Medulla oblongata (tissue), 1 donor: ENCODE measurements around the gene ZNF582.

Experiments used
- DNase-seq: peaks from one replicate; pipeline ENCODE4 v3.0.0-alpha.2; 2015; ENCODE audit errors: extremely low spot score

The ZNF582 gene

DNA sequence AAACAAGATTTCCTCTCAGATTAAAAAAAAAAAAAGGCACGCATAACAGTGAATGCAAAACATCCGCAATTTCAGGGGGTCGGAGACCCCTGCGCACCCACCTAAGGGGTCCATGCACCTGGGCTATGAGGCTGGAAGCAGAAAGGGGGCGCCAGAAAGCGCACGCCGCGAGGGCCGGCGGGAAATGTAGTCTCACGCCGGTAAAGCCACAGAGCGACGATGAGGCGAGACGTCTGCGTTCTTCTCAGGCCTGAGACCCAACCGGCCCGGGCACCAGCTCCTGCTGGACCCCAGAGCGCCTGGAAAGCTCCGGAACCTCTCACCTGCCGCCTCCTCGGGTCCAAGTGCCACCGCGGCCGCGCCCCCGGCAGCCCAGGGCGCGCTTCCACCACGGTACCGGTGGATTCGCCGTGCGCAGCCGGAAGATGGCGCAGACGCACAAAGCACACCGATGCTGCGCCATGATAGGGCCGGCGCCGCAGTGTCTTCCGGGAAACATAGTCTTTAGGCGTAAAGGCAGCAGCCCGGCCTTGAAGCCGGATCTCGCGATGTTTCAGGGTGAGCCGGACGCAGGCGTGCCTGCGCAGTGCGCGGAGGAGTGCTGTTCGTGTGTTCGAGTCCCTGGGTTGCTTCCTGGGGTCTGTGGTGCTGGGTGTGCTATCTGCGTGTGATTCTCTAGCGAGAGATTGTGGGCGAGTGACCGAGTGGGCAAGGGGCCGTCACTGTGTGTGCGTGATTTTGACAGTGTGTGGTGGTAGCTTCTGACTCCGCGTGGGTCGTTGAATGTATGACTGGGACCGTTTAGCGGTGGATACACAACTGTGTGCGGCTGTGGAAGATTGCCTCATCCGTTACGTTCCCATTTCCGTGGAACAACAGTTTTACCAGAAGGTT lies at the start of gene ZNF582:
TSS of gene ZNF582 (minus strand) at position 416 of the 894 bp plus-strand sequence. CDS start 1,782 bp downstream, outside the sequence.
- DNase-seq, result peak; percentile 98

DNA sequence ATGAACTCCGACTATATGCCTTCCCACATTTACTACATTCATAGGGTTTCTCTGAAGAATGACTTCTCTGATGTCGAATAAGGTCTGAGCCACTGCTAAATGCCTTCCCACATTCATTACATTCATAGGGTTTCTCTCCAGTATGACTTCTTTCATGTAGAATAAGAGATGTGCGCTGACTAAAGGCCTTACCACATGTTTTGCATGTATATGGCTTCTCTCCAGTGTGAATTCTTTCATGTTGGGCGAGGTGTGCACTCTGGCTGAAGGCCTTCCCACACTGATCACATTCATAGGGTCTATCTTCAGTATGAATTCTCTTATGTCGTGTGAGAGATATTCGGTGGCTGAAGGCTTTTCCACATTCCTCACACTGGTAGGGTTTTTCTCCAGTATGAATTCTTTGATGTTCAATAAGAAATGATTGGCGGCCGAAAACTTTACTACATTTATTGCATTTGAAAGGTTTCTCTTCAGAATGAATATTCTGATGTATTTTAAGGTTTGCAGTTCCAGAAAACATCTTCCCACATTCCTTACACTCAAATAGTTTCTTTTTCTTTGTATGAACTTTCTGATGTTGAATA lies 48.0 kb upstream of the ZNF582 start:
- DNase-seq, result no peak

DNA sequence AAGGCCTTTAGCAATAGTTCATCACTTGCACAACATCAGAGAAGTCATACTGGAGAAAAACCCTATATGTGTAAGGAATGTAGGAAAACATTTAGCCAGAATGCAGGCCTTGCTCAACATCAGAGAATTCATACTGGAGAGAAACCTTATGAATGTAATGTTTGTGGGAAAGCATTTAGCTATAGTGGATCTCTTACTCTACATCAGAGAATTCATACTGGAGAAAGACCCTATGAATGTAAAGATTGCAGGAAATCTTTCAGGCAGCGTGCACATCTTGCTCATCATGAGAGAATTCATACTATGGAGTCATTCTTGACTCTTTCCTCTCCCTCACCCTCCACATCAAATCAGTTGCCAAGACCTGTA lies 30.6 kb upstream of the ZNF582 start:
- DNase-seq, result no peak

DNA sequence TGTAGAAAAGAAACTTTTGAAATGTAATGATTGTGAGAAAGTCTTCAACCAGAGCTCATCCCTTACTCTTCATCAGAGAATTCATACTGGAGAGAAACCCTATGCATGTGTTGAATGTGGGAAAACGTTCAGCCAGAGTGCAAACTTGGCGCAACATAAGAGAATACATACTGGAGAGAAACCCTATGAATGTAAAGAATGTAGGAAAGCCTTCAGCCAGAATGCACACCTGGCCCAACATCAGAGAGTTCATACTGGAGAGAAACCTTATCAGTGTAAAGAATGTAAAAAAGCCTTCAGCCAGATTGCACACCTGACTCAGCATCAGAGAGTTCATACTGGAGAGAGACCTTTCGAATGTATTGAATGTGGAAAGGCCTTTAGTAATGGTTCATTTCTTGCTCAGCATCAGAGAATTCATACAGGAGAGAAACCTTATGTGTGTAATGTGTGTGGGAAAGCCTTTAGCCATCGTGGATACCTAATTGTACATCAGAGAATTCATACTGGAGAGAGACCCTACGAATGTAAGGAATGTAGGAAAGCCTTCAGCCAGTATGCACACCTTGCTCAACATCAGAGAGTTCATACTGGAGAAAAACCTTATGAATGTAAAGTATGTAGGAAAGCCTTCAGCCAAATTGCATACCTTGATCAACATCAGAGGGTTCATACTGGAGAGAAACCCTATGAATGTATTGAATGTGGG lies 30.1 kb upstream of the ZNF582 start:
- no peak for DNase-seq

DNA sequence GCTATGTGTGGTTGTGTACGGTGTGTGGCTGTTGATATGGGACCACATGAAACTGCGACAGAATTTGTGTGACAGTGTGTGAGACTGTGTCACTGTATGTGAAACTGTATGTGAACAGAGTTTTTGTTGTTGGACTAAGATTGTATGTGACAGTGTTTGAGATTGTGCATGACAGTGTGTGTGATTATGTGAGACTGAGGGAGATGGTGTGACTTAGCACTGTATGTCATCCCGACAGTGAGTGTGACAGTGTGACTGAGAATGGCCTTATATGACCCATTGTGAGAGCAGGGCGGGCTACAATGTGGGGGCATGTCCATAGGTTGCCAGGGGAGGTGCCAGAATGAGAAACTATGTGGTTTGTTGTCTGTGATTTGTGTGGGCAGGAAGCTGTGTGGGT lies 11.7 kb upstream of the ZNF582 start:
- DNase-seq, result no peak

DNA sequence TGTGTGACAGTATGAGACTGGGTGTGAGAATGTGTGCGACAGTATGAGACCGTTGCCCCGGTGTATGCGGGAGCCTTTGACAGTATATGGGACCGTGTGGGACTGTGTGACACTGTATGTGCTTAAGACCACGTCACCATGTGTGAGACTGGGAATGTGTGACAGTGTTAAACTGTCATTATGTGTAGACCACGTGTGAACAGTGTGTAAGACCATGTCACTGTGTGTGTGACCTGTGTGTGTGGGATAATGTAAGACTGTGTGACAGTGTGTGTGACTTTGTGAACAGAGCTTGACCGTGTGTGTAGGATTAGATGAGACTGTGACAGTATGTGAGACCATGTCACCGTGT lies 11.3 kb upstream of the ZNF582 start:
- no peak for DNase-seq

DNA sequence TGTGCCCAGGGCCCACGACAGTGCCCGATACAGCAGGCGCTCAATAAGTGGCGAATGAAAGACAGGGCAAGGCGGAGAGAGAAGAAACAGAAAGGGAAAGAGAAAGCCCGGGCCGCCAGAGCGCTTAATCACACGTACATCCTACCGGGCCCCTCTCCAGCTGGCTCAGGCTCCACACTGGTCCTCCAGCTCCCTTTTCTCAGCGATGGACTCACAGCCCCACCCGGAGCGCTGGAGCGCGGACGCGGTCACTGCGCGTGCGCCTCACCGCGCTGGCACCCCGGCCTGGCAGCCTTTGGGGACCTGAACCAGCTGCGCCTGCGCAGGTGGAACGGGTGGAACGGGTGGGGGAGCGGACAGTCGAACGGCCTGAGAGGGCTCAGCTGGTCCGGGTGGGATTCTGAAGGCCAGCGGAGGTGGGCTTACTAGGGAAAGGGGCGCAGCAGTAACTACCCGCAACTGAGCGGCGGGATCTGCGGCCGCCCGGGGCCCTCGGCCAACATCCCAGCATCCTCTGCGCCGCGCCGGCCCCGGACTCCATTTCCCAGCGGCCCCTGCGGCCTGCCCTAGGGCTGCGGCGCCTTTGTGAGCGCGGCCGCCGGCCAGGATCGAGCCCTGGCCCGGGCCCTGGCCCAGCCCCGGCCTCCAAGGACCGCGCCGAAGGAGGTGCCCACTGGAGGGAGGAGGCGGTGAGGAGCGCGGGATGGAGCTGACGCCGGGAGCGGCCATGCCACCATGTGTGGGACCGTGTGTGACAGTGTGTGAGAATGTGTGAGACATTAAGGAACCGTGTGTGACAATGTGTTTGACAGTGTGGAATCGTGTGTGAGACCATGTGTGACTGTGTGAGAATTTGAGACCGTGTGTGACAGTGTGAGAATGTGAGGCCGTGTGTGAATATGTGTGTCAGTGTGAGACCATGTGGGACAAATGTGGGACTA lies 10.7 kb upstream of the ZNF582 start, which contains the start of gene ZNF583:
TSS of gene ZNF583 (plus strand) at position 569 of the 941 bp plus-strand sequence. CDS start 2,783 bp downstream, outside the sequence.
- peak; percentile 97 for DNase-seq

DNA sequence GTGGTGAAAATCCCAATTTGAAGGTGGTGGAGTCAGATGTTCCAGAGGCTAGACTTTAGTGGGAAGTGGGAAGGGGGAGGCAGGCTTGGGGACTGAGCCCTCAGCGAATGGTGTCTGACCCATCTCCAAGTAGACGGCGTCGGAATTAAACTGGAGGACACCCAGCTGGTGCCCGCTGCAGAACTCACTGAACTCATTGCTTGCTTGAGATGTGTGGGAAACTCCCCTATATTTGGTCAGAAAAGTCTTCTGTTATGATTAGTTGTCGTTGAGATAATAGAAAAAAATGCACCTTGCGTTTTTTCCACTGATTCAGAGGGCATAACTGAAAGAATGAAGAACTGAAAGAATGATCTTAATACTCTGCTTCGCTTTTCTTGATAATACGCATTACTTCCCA lies 9.9 kb upstream of the ZNF582 start:
- peak; percentile 16 for DNase-seq

DNA sequence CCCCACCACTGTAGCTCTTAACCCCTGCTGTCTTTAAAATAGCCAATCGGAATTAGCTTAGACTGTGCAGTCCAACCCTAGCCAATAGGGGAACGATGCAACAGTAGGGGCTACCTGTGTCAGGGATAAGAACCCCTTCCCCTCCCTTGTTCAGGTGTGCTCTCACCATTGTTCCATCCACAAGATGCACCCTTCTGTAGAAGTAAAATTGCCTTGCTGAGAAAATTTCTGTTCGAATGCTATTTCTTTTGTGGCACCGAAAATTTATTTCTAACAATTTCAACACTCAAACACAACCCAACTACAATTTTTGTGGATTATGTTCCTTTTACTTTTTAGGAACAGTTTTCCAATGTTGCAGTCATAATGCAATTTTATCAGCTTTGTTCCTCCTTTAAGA lies 7.2 kb upstream of the ZNF582 start:
- DNase-seq, result no peak

DNA sequence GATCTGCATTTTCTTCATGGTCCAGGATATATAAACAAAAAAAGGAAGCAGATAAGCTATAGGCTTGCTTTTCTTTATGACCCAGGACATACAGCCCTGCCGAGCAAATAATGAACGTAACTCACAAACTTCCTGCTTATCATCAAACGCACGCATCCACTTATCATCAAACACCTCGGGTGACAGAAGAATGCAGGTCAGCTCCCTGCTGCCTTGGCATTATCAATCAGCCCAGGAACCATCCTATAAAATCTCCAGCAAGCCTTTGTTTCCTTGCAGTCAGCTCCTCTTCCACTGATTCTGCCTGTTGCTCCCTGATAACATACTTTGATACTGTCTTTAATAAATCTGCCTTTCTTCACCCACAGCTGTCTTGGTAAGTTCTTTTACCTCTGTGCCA lies 5.5 kb upstream of the ZNF582 start:
- DNase-seq, result no peak

DNA sequence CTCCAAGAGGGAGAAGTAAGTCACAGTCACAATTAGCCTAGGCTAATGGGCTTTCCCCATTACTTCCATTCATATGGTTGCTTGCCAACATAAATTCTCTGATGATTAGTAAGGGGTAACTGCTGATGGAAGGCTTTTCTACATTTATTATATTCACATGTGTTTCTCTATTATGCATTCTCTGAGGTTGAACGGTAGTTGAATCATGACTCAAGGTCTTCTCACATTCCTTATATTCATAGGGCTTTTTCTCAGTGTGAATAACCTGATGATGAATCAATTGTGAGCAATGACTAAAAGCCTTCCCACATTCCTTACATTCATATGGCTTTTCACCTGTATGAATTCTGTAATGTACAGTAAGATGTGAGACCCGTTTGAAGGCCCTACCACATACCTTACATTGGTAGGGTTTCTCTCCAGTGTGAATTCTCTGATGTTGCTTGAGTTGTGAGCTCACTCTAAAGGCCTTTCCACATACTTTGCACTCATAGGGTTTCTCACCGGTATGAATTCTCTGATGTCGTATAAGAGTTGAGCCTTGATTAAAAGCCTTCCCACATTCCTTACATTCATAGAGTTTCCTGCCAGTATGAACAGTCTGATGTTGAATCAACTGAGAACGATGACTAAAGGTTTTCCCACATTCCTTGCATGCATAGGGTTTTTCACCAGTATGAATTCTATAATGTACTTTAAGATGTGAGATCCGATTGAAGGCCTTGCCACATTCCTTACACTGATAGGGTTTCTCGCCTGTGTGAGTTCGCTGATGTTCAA lies 9.3 kb downstream of the ZNF582 start:
- no peak for DNase-seq

DNA sequence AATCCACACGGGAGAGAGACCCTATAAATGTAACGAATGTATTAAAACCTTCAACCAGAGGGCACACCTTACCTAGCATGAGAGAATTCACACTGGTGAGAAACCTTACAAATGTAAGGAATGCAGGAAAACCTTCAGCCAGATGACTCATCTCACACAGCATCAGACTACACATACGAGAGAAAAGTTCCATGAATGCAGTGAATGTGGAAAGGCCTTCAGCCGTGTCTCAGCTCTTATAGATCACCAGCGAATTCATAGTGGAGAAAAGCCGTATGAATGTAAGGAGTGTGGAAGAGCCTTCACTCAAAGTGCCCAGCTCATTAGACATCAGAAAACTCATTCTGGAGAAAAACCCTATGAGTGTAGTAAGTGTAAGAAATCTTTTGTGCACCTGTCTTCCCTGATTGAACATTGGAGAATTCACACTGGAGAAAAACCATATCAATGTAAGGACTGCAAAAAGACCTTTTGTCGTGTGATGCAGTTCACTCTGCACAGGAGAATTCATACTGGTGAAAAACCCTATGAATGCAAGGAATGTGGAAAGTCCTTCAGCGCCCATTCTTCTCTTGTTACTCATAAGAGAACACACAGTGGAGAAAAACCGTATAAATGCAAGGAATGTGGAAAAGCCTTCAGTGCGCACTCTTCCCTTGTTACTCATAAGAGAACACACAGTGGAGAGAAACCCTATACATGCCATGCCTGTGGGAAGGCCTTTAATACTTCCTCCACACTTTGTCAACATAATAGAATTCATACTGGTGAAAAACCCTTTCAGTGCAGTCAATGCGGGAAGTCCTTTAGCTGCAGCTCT lies 16.0 kb downstream of the ZNF582 start:
- DNase-seq, result no peak

DNA sequence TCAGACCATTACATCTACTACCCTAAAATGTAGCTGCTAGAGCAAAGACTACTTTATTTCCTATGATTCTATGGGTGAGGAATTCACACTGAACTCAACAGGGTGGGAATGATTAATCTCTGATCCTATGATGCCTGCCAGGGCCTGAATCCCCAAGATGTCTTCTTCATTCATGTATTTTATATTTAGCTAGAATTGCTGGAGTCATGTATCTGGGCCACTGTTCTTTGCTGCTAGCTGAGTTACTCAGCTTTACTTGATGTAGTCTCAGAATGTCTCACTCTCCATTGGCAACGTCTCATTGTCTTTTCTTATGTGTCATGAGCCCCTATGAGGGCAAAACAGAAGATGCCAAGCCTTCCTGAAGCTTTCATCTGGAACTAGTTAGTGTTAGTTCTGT lies 21.1 kb downstream of the ZNF582 start:
- DNase-seq, result no peak

DNA sequence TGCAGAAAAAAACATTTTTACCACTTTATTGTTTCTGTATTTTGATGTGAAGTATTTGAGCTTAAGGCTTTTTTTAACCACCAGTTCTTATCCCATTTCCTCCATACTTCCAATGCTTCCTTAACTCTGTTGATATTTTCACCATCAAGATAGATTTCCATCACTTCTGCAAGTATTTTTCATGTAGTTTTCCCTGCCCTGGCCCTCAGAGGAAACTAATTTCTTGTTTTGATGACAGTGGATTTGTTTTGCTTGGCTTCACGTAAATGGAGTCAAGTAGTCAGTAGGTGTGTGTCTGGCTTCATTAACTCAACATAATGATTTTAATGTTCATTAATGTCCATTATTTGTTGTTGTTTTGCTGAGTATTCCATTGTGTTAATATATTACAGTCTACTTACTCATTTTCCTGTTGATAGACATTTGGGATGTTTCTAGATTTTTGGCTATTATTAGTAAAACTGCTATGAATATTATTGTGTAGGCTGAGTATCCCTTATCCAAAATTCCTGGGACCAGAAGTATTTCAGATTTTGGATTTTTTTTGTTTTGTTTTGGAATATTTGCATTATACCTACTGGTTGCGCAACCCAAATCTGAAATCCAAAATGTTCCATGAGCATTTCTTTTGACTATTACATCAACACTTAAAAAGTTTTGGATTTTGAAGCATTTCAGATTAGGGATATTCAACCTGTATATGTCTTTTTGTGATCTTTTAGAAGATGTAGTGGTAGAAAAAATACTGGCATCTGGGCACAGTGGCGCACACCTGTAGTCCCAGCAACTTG lies 23.3 kb downstream of the ZNF582 start:
- DNase-seq, result no peak

DNA sequence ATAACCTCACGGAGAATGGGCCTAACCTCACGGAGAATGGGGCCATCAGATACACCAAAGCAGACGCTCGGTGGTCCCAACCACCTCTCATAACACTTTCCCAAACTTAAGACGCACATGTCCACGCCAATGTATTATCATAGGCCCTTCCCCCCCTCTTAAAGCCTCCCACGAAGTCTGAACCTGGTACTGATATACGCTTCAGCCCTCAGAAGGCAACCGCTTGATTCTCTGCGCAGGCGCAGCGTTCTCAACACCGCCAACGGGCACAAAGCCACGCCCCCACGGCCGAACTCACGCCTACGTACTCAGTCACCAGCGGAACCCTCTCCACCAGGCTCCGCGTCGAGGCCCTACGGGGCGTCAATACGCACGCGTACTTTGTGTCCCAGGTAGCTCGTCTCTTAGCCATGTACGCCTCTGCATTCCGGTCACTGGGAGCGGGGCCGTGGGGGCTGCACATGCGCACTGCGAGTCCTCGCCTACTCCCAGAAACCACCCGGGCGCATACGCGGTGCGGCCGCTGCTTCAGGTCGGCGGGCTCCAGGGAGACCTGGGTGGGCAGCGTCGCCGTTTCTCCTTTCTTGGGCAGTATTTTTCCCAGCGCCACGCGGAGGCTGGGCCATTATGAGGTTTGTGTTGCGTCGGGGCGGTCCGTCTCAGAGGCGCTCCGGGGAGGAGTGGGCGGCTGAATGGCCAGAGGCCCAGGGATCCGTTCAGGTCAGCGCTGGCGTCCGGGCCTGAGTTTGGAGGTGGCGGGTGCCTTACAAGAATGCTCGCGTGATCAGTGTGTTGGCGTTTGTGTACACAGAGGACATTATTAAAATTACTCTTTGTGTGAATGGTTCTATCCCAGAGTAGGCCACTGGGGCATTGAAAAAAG lies 25.3 kb downstream of the ZNF582 start:
- peak; percentile 87 for DNase-seq

DNA sequence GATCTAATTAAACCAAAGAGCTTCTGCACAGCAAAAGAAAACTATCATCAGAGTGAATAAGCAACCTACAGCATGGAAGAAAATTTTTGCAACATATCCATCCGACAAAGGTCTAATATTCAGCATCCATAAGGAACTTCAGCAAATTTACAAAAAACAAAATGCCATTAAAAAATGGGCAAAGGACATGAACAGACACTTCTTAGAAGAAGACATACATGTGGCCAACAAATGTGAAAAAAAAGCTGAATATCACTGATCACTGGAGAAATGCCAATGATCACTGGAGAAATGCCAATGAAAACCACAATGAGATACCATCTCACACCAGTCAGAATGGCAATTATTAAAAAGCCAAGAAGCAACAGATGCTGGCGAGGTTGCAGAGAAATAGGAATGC lies 32.5 kb downstream of the ZNF582 start:
- no peak for DNase-seq

DNA sequence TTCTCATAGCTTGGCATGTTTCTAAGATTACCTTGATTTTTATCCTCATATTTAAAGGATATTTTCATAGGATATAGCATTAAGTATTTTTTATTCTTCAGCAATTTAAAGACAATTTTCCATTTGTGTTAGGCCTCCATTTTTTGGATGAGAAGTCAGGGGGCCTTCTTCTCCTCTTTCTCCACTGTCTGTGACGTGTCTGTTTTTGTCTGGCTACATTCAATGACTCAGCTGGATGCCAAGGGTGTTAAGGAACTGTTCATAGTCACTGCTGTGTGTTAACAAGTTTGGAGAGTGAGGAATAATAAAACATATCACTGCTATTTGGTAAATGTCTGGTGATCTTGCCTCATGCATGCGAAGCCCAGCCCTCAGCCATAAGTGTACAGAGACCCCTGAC lies 36.4 kb downstream of the ZNF582 start:
- DNase-seq, result no peak

DNA sequence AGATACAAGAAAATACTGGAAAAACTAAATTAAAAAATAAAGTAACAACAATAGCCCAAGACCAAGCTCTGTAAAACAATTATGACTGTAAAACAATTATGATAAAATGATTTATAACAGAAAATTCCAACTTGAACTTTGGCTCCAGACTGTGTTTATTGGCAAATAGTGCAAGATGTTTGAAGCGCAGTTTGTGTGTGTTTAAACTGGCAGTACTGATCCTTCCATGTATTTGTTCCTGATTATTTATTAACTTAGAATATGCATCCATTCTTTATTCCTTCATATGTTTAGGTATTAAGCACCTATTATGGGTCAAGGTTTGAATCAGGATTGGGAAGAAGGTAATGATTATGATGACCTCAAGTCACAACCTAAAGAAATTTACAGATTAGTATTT lies 37.8 kb downstream of the ZNF582 start:
- no peak for DNase-seq
